COR-L47 (cell line): ENCODE data around the gene NPAS4.
"Not testable (repeated sequence)": the region's sequence is repeated elsewhere in the genome, so short reads cannot be mapped to it uniquely, and the experiment has no call there.

Source experiments
- DNase-seq: peaks from one replicate; lab custom pipeline; 2025; lab: John Stamatoyannopoulos, UW

NPAS4 gene

DNA sequence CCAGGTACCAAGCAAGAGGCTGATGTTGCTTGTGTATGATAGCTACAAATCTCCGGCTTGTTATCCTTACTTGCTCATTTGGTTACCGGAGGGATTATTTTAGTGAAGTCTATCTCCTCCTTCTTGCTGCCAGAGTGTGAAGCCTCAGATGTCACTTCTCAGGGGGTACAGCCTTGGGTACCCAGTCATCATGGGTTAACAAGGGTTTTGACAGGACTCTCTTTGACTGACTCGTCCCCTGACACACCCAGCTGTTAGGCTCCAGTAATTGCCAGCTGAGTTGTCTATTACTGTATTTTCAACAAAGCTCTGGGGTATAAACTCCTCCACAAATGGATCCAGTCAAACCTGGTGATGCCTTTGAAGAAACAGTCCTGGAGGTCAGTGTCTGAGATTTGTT is 34.0 kb downstream of the NPAS4 start:
- no peak for DNase-seq

DNA sequence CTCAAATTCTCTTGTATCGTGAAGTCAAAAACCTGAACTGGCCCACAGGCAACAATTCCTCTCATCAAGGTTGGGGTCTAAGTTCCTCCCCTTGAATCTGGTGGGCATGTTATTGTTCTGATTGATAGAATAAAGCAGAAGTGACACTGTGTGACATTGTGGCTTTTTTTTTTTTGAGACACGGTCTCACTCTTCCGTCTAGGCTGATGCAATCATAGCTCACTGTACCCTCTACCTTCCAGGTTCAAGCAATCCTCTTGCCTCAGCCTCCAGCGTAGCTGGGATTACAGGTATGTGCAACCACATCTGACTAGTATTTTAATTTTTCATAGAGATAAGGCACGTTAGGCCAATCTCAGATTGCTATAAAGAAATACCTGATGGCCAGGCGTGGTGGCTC is 37.0 kb downstream of the NPAS4 start:
- DNase-seq = no peak

DNA sequence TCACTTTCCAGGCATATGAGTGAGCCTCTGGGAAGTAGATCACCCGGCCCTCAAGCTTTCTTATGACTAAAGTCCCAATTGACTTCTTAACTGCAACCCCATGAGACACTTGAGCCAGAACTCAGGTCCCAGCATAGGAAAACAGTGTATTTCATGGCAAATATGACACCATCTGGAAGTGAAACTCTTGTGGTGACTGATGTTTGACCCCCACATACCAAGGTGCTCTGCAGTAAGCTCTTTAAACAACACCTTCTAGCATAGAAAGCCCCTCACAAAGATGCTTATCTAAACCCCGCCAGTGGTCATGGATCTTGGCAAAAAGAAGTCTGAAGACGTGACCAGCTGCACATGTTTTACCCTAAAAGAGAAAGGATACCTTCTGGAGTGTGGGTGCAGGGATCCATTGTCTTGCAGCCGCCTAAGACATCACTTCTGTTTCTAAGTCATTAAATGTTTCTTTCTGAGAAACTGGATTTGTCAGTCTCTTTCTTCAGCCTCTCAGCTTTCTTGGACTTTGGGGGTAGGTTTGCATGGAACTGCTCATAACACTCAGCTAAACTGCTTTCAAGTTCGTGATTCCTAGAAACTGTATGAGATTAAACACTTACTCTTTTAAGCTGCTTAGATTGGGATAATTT is 38.4 kb downstream of the NPAS4 start:
- DNase-seq = no peak

DNA sequence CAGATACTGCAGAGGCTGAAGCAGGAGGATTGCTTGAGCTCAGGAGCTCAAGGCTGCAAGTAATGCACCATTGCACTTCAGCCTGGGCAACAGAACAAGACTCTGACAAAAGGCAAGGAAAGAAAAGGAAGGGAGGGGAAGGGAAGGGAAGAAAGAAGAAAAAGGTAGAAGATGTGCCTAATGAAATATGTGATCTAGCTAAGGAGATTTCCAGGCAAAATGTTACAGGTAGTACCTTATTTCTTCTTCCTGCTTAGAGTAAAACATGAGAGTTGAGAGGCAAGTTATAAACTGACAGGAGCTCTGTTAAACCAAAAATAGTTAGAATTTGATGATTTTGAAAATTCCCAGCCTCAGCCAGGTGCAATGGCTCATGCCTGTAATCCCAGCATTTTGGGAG is 41.2 kb downstream of the NPAS4 start:
- no peak for DNase-seq

DNA sequence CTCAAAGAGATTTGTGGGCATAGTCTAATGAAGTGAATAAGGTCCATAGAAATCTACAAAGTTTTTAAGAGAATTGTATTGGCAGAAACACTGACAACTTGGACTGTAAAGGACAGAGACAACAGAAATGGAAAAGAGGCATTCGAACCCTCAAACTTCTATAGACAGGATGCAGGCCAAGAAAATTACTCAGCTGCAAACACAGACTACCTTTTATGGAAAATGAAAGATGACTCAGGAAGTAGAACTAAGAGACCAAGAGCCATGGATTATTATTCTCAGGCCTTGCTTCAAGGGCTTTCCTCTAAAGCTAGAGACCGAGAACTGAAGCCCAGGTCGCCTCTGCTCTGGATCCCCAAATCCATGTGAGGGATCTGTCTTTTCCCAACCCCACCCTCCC is 42.1 kb downstream of the NPAS4 start:
- DNase-seq = no peak

DNA sequence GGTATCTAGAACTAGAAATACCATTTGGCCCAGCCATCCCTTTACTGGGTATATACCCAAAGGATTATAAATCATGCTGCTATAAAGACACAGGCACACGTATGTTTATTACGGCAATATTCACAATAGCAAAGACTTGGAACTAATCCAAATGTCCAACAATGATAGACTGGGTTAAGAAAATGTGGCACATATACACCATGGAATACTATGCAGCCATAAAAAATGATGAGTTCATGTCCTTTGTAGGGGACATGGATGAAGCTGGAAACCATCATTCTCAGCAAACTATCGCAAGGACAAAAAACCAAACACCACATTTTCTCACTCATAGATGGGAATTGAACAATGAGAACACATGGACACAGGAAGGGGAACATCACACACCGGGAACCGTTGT is 43.3 kb downstream of the NPAS4 start:
- not testable (repeated sequence) for DNase-seq

DNA sequence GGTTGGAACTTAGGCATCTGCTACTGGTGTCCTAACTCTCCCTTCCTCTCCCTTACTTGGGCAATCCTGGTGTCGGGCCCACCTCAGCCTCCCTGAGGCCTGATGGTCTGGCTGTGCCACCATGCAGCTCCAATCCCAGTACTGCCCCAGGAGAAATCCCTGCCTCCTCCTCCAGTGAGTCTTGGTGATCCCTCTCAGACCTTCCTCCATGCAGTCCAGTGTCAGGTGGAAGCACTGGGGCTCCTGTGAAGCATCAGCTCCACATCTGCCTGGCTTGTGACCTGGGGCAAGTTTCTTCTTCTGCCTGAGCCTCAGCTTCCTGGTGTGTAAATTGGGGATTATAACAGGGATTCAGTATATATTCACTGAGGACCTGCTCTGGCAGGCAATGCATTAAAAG is 44.1 kb downstream of the NPAS4 start:
- no peak for DNase-seq

DNA sequence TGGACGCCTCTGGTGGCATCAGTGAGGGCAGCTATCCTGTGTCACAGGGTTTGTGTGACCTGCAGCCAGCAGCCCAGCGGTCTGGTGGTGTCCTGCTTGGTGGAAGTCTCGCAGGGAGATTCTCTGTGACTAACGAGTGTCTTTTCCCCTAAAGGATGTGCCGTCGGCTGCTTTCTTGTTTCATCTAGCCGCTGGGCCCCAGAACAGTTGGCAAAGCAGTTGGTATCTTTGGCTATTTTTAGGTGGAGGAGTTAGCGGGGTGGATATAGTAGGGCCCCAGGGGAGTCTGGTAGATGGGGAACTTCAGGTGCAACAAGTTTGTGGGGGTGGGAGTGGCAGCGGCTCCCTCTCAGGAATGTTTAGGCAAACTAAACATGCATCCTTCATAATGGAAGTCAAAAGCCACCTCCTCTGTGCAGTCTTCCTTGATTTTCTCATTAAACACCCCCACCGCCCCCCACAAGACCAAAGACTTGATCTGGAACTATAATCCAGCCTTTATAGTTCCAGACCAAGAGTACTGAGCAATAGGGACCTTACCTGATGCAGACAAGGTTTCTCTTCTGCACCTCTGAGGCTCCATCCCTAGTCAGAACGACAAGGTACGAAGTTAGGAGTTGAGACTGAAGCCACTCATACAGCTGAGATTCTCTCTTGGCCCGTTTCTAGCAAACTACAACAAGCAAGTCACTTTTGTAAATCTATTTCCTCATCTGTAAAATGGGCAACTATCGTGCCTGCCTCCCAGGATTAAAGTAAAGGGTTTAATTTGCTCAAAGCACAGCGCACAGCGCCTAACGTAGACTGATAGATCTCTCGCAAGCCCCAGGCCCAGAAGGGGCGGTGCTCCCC is 44.8 kb downstream of the NPAS4 start:
- DNase-seq = no peak

DNA sequence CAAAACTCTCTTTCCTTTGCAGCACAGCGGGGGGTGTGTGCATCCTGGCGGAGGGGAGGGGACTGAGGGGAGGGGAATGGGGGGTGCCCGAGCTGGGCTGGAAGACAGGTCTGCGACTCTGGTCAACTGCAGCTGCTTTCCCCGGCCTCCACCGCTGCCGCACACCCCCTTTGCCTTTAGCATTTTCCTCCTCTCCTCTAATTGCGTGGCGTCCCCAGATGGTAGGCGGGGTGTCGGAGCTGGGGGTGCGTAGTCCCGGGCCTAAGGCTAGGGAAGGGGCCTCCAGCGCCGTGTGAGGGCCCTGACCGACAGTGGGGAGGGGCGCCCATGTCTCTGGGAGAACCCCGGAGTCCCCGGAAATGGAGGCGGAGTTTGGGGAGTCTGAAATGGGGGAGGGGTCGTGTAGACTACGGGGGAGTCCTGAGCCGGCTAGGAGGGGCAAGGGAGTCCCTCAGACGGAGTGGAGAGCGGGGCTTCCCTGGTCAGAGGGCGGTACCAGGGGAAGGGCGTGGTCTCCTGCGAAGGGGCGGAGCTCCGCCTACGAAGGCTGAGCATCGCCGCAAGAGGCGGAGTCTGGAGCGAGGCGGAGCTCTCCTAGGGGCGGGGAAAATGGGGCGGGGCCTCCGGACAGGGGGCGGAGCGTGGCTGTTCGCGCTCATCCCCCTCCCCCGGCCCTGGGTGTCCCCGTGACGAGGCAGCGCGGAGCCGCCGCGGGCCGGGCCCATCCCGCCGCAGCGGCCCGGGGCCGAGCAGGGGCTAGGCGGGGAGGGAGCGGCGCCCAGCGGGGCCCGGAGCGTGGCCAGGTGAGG is 45.6 kb downstream of the NPAS4 start, which contains the start of gene PELI3:
Gene PELI3 (plus strand): TSS at position 681 of the 809 bp plus-strand sequence. CDS start 1,224 bp downstream, outside the sequence.
- DNase-seq = peak; percentile 82

DNA sequence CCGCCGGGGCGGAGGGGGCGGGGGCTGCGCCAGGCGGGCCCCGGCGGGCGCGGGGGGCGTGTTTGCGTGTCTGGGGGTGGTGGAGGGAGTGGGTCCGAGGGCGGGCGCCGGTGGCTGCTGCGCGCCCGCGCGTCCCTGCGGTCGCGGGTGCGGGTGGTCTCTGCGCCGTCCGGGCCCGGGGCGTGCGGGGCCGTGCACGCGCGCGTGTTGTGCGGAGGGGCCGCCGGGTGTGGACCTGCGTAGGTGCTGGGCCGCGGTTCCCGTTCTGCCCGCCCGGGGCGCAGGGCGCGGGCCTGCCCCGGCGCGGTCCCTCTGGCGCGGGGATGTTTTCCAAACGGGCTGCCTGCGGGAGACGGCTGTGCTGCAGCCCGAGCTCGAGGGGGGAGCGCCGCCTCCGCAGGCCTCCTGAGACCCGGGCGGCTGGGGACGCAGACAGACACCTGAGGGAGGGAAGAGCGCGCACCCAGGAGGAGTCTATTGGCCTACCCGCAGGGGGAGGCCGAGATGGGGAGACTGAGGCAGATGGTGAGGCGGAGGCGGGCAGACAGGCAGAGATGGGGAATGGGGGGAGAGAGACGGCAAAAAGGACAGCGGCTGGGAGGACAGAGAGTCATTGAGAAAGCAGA is 46.3 kb downstream of the NPAS4 start:
- DNase-seq = no peak

DNA sequence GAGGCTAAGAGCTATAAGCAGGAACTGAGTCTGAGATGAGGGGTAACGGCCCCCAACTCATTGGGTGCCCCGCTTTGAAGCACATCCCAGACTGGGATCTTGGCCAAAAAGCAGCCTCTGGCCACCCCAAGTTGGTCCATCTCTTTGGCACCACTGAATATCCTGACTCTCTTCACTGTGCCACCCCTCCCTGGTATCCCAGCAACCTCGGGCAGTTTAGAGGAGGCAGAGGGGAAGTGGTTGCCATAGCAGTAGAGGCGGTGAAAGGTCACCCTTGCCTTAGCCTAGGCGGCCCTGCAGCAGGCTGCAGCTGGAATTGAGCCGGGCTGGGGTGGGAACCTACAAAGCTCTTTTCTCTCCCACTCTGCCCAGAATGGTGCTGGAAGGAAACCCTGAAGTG is 46.9 kb downstream of the NPAS4 start:
- DNase-seq = peak; percentile 16

DNA sequence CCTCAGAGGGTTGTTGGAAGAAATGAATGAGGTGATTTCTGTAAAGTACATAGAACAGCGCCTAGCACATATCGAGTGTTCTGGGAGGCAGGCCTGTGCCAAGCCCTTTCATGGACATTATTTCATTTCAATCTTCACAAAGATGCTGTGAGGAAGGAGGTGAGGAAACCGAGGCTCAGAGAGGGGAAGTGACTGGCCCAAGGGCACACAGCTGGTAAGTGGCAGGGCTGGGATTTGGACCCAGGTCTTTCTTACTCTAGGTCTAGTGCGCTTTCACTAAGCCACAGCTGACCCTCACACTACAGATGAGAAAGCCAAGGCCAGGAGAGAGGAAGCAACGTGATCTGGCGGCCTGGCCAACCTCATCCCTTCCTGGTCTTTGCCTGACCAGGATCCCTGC is 47.9 kb downstream of the NPAS4 start:
- DNase-seq = no peak

DNA sequence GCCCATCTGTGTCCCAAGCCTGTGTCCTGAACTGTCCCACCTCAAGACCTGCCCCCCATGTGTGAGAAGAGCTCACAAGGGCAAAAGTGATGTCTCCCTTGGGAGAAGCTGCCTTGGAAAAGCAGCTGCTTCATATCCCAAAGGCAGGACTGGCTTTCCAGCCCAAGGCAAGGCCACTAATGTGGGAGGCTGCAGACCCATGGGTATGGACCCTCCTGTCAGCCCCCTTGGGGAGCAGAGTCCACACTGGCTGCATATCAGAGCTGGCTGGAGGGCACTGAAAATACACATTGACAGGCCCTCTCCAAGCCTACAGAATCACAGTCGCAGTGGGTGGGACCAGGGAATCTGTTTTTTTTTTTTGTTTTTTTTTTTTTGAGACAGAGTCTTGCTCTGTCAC is 48.6 kb downstream of the NPAS4 start:
- DNase-seq = no peak

DNA sequence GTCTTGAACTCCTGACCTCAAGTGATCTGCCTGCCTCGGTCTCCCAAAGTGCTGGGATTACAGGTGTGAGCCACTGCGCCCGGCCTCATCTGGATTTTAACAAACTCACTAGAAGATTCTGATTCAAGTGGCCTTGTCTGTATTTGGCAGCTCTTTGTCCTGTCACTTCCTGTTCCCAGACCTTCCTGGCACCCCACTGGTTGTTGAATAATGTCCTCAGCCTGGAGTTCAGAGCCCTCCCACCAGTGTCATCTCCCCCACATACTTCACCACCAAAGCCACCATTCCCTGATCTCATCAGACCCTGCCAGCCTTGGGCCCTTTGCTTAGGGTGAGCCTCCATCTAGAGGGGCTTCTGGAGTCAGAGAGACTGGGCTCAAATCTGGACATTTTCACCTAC is 49.2 kb downstream of the NPAS4 start:
- no peak for DNase-seq

DNA sequence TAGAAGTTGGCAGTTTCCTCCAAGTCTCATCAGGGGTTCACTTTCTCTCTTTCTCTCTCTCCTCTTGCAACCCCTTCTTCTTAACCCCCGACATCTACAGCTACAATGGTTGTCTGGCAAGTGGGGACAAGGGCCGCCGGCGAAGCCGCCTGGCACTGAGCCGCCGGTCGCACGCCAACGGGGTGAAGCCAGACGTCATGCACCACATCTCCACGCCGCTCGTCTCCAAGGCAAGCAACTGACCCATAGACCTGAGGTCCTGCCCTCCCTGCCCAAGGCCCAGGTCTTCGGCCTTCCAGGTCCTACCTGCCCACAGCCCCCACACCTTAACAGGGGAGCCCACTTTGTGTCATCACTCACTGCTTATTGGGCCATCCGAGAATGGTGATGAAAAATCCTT is 50.3 kb downstream of the NPAS4 start:
- DNase-seq = no peak

DNA sequence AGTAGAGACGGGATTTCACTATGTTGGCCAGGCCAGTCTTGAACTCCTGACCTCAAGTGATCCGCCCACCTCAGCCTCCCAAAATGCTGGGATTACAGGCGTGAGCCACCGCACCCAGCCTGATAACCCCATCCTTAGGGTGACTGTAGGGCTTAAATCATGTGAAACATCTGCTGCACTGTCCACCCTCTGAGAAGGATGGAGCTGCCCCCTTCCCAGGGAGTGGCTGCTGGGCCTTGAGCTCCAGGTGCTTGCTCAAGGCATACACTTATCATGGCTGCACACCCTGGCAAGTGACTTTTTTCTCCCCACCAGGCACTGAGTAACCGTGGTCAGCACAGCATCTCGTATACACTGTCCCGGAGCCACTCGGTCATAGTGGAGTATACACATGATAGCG is 51.2 kb downstream of the NPAS4 start:
- DNase-seq = no peak

DNA sequence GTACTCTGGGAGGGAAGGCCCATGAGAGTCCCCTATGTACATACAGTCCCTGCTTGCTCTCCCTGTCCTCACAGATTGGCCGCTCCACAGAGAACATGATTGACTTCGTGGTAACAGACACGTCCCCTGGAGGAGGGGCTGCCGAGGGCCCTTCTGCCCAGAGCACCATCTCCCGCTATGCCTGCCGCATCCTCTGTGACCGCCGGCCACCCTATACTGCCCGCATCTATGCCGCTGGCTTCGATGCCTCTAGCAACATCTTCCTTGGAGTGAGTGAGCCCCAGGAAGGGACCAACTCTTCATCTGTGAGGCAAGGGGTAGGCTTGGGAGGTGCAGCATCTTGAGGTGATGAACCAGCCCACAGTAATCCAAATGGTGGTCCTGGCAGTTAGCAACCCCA is 52.3 kb downstream of the NPAS4 start:
- DNase-seq = no peak

DNA sequence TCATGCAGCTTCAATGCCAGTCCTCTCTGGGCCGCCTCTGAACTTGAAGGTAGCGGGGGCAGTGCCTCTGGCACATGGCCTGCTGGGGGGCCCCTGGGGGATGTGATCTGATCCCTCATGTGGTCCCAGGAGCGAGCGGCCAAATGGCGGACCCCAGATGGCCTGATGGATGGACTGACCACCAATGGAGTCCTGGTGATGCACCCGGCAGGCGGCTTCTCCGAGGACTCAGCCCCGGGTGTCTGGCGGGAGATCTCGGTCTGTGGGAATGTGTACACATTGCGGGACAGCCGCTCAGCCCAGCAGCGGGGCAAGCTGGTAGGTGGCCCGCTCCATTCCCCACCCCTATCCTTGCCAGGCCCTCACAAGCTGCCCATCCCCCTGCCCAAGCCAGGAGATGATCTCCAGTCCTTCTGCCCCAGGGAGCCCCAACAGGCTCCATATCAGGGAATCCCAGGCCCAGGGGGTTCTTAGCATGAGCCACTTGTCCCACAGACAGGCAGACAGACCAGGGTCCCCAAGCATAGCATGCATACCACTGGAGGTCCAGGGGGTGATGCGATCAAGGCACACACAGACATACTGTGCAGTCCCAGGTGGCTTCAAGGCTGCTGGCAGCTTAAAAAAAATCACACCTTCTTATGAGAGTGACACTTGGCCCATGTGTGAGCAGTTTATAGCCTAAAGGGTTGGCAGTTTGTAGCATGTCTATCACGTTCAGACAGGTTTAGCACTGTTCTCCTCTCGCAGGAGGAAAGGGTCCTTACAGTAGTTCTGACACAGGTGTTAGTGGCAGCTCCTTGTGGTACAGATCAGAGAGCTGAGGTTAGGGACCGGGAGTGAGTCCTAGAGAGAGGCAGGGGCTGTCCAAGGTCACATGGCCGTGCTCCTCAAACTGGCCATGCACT is 53.0 kb downstream of the NPAS4 start:
- no peak for DNase-seq

DNA sequence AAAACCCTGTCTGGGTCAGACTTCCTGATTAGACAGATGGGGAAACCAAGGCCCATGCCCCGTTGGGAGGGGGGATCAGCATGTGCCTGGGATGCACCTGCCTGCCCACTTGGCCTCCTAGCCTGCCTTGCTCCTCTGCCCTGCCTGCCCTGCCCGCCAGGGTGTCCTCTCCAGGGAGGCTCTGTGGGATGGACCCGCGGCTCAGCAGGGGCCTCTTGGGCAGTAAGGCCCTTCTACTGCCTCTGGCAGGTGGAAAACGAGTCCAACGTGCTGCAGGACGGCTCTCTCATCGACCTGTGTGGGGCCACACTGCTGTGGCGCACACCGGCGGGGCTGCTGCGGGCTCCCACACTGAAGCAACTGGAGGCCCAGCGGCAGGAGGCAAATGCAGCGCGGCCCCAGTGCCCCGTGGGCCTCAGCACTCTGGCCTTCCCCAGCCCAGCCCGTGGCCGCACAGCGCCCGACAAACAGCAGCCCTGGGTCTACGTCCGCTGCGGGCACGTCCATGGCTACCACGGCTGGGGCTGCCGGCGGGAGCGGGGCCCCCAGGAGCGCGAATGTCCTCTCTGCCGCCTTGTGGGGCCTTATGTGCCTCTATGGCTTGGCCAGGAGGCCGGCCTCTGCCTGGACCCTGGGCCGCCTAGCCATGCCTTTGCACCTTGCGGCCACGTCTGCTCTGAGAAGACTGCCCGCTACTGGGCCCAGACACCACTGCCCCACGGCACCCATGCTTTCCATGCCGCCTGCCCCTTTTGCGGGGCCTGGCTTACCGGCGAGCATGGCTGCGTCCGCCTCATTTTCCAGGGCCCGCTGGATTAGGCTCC is 54.7 kb downstream of the NPAS4 start:
- DNase-seq = no peak
